Epithelial cell of proximal tubule (primary cell): ENCODE measurements around the gene SERP2. TPM values are rescaled to one million over a fixed set of nuclear protein-coding genes. Genes with fewer than 3 reads are reported as not detected.

ENCODE experiments used
- DNase-seq: peaks from one replicate; pipeline ENCODE4 v3.0.0-alpha.2; 2011; ENCODE audit warnings: low read depth
- H3K4me3 ChIP-seq: 2 replicates; pipeline ENCODE4 v1.5.1; 2011; ENCODE audit warnings: low read depth, mild to moderate bottlenecking, low read length
- total RNA-seq: library from RNA; depleted of rRNA; stranded (reverse); fragments of >200 nt; gene quantifications from 2 replicates; pipeline ENCODE4 v1.2.3, GENCODE V29; 2015
- TF ChIP-seq, protein P1 (sequence below): conservative IDR thresholded peaks from 2 replicates; pipeline ENCODE4 v1.5.1; 2012; ENCODE audit warnings: low read depth, mild to moderate bottlenecking, low read length

The SERP2 gene
- total RNA-seq, 1 donor from 2014 or later, result 2.7 TPM

DNA sequence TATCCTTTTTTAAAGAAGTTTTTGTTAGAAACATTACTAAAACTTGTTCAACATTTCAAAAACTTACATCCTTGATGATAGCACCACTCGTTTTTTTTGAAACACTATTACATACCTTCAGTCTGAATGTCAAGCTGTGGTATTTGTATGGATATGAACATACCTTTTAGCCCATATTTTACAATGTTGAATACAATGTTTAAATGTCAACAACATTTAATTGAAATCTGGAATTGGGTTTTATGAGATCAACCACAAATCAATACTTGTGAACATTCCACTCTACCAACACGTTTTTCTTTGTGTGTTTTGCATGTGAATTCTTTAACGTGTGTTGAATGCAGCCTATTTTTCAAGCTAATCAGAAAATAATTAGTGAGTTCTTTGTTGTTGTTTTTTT, 4.7 kb downstream of the SERP2 start:
- DNase-seq, result no peak
- no peak overlapping the region for H3K4me3 ChIP-seq
- TF ChIP-seq, protein P1, sequence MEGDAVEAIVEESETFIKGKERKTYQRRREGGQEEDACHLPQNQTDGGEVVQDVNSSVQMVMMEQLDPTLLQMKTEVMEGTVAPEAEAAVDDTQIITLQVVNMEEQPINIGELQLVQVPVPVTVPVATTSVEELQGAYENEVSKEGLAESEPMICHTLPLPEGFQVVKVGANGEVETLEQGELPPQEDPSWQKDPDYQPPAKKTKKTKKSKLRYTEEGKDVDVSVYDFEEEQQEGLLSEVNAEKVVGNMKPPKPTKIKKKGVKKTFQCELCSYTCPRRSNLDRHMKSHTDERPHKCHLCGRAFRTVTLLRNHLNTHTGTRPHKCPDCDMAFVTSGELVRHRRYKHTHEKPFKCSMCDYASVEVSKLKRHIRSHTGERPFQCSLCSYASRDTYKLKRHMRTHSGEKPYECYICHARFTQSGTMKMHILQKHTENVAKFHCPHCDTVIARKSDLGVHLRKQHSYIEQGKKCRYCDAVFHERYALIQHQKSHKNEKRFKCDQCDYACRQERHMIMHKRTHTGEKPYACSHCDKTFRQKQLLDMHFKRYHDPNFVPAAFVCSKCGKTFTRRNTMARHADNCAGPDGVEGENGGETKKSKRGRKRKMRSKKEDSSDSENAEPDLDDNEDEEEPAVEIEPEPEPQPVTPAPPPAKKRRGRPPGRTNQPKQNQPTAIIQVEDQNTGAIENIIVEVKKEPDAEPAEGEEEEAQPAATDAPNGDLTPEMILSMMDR, result no peak

DNA sequence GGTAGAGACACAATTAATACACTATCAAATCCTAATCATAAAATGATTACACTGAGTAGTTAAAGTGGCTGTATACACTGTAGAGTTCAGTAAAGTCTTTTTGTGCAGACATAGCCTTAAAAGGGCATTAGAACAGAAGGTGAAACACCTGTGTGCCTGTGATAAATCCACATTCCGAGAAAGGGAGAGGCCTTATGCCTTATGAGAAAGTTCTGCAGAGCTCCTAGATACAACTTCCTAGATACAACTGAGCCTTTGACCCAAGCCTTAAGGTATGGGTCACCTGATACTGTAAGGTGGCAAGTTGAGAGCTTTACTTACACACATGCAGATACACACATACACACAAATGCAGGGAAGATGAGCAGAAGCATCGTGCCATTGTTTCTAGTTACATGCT, 6.3 kb downstream of the SERP2 start:
- H3K4me3 ChIP-seq, result no peak overlapping the region
- DNase-seq, result no peak
- TF ChIP-seq, protein P1, result no peak

DNA sequence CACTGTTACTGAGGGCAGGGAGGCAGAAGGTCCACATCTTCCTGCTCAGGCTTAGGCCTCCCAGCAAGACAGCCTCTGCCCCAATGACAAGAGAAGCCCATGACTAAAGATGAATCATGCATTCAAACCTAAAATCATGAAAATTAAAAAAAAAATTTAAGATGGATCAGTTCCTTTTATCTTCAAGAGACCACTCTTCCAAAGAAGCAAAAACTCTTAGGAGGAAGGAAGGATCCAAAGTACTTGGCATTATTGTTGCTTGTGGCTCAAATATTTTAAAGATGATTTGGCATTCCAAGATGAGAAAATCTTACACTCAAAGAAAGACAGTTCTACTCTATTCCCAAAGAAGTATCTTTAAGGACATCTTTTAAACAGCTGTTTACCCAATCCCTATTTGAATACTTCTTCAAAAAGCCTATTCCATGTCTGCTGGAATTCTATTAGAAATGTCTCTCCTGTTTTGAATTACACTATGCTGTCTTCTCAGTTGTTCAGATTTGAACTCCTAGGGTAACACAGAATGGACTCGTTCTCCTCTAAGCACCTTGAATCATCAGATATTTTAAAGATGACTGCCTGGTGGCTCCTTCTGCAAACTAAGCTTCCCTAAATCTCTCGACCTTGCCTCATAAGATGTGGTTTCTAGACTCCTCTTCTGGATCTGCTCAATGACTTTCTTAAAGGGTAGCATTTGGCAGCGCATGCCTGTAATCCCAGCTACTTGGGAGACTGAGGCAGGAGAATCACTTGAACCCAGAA, 7.0 kb downstream of the SERP2 start:
- DNase-seq, result no peak
- TF ChIP-seq, protein P1, result no peak
- H3K4me3 ChIP-seq, result no peak overlapping the region

DNA sequence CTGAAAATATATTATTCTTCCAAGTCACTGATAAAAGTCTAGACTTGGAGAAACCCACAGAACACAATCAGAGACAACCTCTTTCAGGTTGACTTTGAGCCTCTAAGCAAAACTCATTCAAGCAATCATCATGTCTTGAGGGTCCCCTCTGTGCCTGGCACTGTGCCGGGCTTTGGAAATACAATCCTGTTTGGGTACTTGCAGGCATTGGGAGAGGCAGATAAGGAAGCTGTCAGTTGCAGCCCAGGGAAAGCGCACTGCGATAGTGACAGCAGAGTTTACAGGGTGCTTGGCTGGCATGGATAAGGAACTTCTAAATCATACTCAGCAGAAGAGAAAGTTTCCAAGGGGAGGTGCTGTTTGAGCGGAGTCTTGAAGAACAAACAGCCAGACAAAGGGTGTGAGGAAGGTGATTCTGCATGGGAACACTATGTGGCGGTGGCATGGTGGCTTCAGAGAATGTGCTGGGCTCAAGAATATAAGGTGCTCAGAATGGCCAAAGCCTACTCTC, 9.1 kb downstream of the SERP2 start:
- no peak overlapping the region for H3K4me3 ChIP-seq
- TF ChIP-seq, protein P1, result no peak
- DNase-seq, result no peak

DNA sequence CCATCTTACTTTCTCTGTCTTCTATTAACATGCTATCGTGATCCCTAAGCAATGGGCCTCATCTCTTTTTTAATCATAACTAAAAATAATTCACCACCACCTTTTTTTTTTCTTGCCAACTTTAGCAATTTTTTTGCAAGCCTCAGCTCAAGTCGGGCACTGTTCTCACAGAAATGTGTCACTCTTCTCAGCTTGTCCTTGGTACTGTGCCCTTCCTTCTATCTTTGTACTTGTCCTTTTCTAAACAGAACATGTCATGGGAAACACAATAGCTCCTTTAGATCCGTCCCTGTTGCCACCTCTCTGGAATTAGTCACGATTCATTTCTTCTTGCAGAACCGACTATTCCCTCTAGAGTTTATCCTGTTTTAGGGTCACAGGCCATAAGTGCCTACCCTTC, 10.3 kb downstream of the SERP2 start:
- DNase-seq, result no peak
- TF ChIP-seq, protein P1, result no peak

DNA sequence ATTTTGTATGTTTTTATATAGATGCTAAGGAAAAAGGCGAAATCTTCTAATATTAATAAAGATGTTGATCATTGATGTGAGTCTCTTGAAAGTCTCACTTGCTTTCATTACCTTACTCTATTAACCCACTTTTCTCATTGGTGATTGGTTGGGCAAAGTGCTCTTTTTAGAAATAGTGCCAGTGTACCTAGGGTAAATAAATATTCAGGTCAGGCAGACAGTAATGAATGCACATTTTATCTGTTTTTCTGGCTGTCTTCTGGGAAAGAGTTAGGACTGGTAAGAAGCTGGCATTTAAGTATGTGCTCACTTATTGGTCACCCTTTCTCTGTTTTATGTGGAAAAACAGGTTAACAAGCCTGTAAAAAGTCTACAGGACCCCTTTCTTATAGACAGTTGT, 11.2 kb downstream of the SERP2 start:
- no peak overlapping the region for H3K4me3 ChIP-seq
- no peak for DNase-seq
- TF ChIP-seq, protein P1, result no peak

More for the DNA sequence above, 10.3 kb downstream of the SERP2 start:
- no peak overlapping the region for H3K4me3 ChIP-seq

DNA sequence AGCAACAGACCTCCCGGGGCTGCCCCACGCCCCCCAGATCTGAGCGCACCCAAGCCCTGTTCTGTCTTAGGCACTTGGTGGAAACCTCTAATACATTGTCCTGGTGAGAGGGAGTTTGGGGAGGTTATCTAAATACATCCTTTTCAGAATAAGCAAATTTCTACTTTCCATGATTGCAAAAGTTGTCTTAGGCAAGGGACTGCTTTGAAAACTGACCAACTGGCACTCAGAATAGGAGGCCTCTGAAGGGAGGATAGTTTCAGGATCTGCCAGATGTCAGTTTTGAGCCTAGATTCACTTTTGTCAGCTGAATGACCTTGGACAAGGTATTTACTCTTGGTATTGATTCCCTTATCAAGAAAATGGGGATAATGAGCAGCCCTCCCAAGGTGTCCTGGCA, 11.8 kb downstream of the SERP2 start:
- no peak overlapping the region for H3K4me3 ChIP-seq
- TF ChIP-seq, protein P1, result no peak
- no peak for DNase-seq
